ENCODE data around the gene KRT27.

Gene KRT27

GRCh38 chr17:40794466-40794865 lies 12.1 kb upstream of the KRT27 start:
- peak overlapping the region; percentile 73 for H3K27ac ChIP-seq
- no peak for TF ChIP-seq CTCF (conservative IDR thresholded peaks at IDR 0.05)

GRCh38 chr17:40793832-40794231 lies 11.5 kb upstream of the KRT27 start:
- no peak for TF ChIP-seq CTCF (conservative IDR thresholded peaks at IDR 0.05)
- no peak overlapping the region for H3K27ac ChIP-seq

GRCh38 chr17:40791787-40792436 lies 9.6 kb upstream of the KRT27 start:
- H3K27ac ChIP-seq, result no peak overlapping the region
- TF ChIP-seq CTCF (conservative IDR thresholded peaks at IDR 0.05), result peak; percentile 89

- H3K27ac ChIP-seq, result no peak overlapping the region
- no peak for TF ChIP-seq CTCF (conservative IDR thresholded peaks at IDR 0.05)
These were observed 8.8 kb upstream of the KRT27 start for GRCh38 chr17:40791111-40791510.

GRCh38 chr17:40779181-40779909 lies 3.0 kb downstream of the KRT27 start:
- no peak overlapping the region for H3K27ac ChIP-seq
- no peak for TF ChIP-seq CTCF (conservative IDR thresholded peaks at IDR 0.05)

- no peak overlapping the region for H3K27ac ChIP-seq
- TF ChIP-seq CTCF (conservative IDR thresholded peaks at IDR 0.05), result no peak
These were observed 3.9 kb downstream of the KRT27 start for GRCh38 chr17:40778461-40778860.

GRCh38 chr17:40777971-40778370 lies 4.4 kb downstream of the KRT27 start:
- TF ChIP-seq CTCF (conservative IDR thresholded peaks at IDR 0.05), result no peak

More at GRCh38 chr17:40777971-40778370, 4.4 kb downstream of the KRT27 start:
- H3K27ac ChIP-seq, result no peak overlapping the region
